SJCRH30 (cell line): ENCODE results near the gene TARM1. TPM values are rescaled to one million over a fixed set of nuclear protein-coding genes. Genes with fewer than 3 reads are reported as not detected.
"Not testable (repeated sequence)": the region's sequence is repeated elsewhere in the genome, so short reads cannot be mapped to it uniquely, and the experiment has no call there.

ENCODE experiments used
- DNase-seq, 2 experiments: peaks; one replicate each; pipeline ENCODE4 v3.0.0-alpha.2; 2015 to 2020
- H3K27ac ChIP-seq: fragments of 250-450 bp; sonication (Bioruptor Pico); 2 replicates; pipeline ENCODE4 v1.5.1; 2020; ENCODE audit warnings: mild to moderate bottlenecking, moderate library complexity
- H3K27me3 ChIP-seq: fragments of 250-450 bp; sonication (Bioruptor Pico); 2 replicates; pipeline ENCODE4 v1.5.1; 2020; ENCODE audit warnings: mild to moderate bottlenecking, moderate library complexity
- H3K36me3 ChIP-seq: fragments of 250-450 bp; sonication (Bioruptor Pico); 2 replicates; pipeline ENCODE4 v1.5.1; 2020; ENCODE audit warnings: mild to moderate bottlenecking, moderate library complexity
- H3K4me1 ChIP-seq: fragments of 250-450 bp; sonication (Bioruptor Pico); 2 replicates; pipeline ENCODE4 v1.5.1; 2020; ENCODE audit warnings: mild to moderate bottlenecking, moderate library complexity
- H3K4me3 ChIP-seq: fragments of 250-450 bp; sonication (Bioruptor Pico); 2 replicates; pipeline ENCODE4 v1.5.1; 2020; ENCODE audit warnings: mild to moderate bottlenecking, moderate library complexity
- H3K9me3 ChIP-seq: fragments of 250-450 bp; sonication (Bioruptor Pico); replicated peaks from 2 replicates; pipeline ENCODE4 v1.5.1; 2020; ENCODE audit warnings: mild to moderate bottlenecking, moderate library complexity
- total RNA-seq: library from RNA; depleted of rRNA; stranded (reverse); fragments of >200 nt; shearing (Covaris generic); gene quantifications from 2 replicates; pipeline ENCODE4 v1.2.3, GENCODE V29; 2014

TARM1 gene
- total RNA-seq, 1 experiment from 2014 or later: not detected

DNA sequence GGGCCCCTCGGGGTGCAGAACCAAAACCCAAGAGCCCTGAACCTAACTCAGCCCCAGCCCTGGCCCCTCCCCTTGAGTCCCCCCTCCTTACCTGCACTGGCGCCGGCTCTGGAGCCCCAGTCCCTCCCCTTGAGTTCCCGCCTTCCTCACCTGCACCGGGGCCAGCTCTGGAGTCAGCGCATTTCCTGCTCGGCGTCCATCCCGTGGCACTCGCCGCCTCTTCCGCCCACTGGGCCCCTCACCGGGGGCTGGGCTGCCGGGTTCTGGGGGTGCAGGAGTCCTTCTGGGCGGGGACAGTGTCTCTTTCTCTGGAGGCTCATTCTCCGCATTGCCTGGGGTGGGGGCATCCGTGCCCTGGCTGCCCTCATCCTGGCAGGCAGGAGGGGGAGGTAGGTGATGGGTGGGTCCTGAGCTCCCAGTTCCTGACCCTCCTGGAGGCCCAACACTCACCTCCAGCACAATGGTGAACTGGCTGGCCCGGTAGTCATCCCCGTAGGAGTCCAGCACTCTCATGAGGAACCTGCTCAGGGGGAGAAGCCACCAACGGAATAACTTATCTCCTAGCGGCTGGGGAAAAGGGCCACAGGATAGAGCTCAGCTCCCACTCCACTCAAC, 26.8 kb upstream of the TARM1 start:
- Histone ChIP-seq H3K9me3 (no peaks in the 10 kb centered on the region), H3K36me3 (peaks cover 15% of the 10 kb centered on the region; the same call in 1 of the 2 replicates), H3K4me3 (no peak overlapping the region), H3K27ac (no peak overlapping the region), H3K27me3 (no peaks in the 10 kb centered on the region), H3K4me1 (no peaks in the 10 kb centered on the region)
- DNase-seq: no peak

DNA sequence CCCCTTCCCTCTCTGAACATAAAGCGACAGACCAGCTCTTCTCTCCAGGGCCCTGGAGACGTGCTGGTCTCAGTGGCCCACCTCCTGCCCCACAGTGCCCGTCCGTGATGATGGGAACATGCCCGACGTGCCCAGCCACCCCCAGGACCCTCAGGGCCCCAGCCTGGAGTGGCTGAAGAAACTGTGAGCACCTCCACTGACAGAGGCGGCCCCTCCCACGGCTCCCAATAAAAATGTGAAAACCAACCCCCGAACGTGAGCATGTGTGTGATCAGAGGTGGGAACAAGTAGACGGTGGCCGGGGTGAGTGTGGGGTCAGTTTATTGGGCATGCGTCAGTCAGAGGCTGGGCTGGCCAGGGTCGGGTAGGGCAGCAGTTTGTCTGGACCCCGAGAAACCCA, 25.6 kb upstream of the TARM1 start:
- Histone ChIP-seq H3K36me3 (peaks cover 15% of the 10 kb centered on the region; the same call in 1 of the 2 replicates), H3K27me3 (no peaks in the 10 kb centered on the region), H3K27ac (no peak overlapping the region), H3K4me1 (no peaks in the 10 kb centered on the region), H3K4me3 (no peak overlapping the region), H3K9me3 (no peaks in the 10 kb centered on the region)
- no peak for DNase-seq

DNA sequence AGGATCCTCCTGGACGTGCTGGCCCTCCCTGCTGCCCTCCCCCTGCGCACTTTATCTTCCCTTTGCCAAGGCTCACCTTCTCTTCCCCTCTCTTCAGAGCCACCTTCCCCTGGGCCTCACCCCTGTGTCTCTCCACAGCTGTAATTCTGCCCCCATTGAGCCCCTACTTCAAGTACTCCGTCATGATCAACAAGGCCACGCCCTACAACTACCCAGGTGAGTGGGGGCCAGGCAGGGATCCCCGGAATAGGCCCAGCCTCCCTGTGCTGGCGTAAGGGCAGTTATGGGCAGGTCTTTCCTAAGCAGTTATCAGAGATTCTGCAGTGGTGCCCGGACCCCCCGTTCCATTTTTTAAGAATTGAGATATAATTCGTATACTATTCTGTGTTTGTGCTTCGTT, 24.6 kb upstream of the TARM1 start:
- H3K4me3 ChIP-seq: no peak overlapping the region
- peaks cover 13% of the 10 kb centered on the region; the same call in 1 of the 2 replicates for H3K36me3 ChIP-seq
- no peaks in the 10 kb centered on the region for H3K4me1 ChIP-seq
- DNase-seq: no peak
- no peaks in the 10 kb centered on the region for H3K9me3 ChIP-seq
- H3K27ac ChIP-seq: no peak overlapping the region
- no peaks in the 10 kb centered on the region for H3K27me3 ChIP-seq

DNA sequence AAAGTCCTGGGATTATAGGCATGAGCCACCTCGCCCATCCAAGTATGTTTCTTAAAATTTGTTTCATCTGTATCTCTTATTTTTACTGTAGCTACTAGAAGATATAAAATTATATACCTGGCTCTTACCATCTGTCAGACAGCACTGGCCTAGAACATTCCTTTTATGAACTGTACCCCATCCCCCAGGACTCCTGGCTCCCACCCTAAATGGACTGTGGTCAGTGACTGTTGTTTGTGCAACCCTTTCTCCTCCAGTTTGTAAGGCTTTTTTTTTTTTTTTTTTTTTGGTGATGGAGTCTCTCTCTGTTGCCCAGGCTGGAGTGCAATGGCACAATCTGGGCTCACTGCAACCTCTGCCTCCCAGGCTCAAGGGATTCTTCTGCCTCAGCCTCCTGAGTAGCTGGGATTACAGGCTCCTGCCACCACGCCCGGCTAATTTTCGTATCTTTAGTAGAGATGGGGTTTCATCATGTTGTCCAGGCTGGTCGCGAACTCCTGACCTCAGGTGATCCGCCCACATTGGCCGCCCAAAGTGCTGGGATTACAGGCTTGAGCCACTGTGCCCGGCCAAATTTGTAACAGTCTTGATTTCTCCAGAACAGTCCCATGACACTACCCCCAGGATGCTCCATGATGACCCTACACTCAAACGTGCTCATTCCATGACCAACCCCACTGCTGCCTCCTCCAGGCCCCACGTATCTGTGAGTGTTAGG, 24.0 kb upstream of the TARM1 start:
- H3K4me3 ChIP-seq: no peak overlapping the region
- H3K9me3 ChIP-seq: no peaks in the 10 kb centered on the region
- no peaks in the 10 kb centered on the region for H3K4me1 ChIP-seq
- no peak overlapping the region for H3K27ac ChIP-seq
- H3K27me3 ChIP-seq: no peaks in the 10 kb centered on the region
- H3K36me3 ChIP-seq: peaks cover 13% of the 10 kb centered on the region; the same call in 1 of the 2 replicates
- DNase-seq: no peak

DNA sequence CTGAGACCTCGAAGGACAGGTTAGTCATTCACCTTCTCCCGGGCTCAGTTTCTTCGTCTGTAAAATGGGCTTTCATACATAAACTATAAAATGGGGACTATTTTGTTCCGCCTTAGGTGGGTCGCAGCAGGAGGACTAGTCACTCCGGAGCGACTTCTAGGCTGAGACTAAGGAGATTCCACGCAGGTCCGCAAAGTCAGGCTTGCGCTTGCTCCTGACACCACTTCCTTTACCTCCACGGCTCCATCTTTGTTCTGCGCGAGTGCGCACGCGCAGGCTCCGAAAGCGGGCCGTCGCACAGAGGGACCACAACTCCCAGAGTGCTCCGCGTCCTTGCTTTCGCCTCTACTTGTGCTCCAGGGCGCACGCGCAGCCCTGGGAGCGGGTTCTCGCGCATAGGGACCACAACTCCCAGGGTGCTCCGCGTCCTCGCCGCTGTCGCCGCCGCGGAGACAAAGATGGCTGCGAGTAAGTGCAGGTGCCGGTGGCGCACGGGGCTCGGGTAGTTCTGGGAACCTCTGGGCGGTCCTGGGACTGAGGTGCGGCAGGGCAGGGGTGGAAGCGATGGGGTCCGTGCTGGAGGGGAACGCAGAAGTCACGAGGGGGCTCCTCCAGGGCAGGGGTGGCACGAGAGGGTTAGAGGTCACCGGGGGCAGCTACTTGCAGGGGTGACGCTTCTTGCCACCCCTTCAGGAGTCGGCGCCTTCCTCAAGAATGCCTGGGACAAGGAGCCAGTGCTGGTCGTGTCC, 21.4 kb upstream of the TARM1 start, which contains the start of gene NDUFA3:
NDUFA3 (plus strand) TSS at position 435 of the 749 bp plus-strand sequence; CDS start at position 459, 24 bp downstream.
- peak within 1 kb of the TSS; percentile 82 for H3K4me3 ChIP-seq

DNA sequence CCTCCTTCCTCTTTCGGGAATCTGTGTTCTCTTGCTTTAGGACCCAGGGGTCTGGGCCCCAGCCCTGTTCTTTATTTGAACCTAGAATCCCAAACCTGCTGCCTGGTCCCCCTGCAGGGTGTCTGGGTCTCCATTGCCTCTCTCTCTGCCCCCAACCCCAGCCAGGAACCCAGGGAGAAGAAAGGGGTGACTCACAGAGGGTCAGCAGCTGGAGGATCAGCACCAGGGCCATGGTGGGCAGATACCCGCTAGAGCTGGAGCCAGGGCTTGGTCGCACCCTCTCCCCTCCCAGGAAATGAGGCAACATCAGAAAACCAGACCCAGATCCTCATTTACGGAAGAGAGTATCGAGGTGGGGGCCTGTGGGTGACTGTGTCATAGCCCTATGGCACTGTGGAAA, 19.4 kb upstream of the TARM1 start, which contains the start of gene OSCAR:
OSCAR (minus strand) TSS at position 243 of the 400 bp plus-strand sequence; CDS start at position 232, 11 bp downstream.
- Histone ChIP-seq H3K36me3 (no peaks in the 10 kb centered on the region), H3K4me3 (no peak within 1 kb of the TSS), H3K9me3 (no peaks in the 10 kb centered on the region), H3K4me1 (no peaks in the 10 kb centered on the region), H3K27ac (no peak within 1 kb of the TSS), H3K27me3 (no peaks in the 10 kb centered on the region)
- DNase-seq: peak in 1 of 2 experiments; percentile 16

More for the DNA sequence above, 21.4 kb upstream of the TARM1 start, which contains the start of gene NDUFA3:
- no peaks in the 10 kb centered on the region; the same call in 1 of the 2 replicates for H3K36me3 ChIP-seq
- H3K27ac ChIP-seq: no peak within 1 kb of the TSS
- H3K27me3 ChIP-seq: no peaks in the 10 kb centered on the region
- H3K4me1 ChIP-seq: no peaks in the 10 kb centered on the region
- peak; percentile 97 to 98 for DNase-seq
- H3K9me3 ChIP-seq: no peaks in the 10 kb centered on the region

DNA sequence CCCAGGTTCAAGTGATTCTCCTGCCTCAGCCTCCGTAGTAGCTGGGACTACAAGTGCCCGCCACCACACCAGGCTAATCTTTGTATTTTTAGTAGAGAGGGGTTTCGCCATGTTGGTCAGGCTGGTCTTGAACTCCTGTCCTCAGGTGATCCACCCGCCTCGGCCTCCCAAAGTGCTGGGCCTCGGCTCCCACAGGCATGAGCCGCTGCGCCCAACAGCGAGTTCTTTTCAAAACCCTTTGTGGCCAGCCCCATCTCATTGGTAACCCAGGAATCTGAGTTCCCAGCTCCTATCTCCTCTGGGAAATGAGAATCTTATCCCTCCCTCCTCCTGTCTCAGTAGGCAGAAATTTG, 18.7 kb upstream of the TARM1 start:
- not testable (repeated sequence) for H3K27ac ChIP-seq, H3K36me3 ChIP-seq, H3K9me3 ChIP-seq, H3K4me1 ChIP-seq, DNase-seq, H3K4me3 ChIP-seq, H3K27me3 ChIP-seq

DNA sequence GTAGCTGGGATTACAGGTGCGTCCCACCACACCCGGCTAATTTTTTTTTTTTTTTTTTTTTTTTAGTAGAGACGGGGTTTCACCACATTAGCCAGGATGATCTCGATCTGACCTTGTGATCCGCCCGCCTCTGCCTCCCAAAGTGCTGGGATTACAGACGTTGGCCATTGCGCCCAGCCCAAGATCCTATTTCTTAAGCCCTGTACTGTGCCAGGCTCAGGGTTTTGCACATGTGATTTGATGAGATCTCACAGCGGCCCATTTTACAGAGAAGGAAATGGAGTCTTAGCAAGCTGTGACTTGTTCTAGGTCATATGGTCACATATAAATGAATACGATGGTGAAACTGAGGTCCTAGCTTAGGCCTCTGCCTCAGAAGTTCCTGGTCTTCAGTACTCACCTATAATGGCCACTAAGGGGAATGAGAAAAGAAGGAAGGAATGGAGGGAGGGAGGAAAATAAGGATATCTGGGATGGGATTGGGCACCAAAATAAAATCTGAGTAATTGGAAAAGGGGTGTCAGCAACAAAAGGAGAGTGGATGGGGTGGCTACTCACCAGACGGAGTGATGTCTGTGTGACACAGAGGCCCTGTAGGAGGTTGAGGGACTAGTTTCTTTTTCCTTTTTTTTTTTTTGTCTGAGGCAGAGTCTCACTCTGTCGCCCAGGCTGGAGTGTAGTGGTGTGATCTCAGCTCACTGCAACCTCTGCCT, 18.2 kb upstream of the TARM1 start:
- Histone ChIP-seq H3K27me3 (no peaks in the 10 kb centered on the region), H3K27ac (no peak overlapping the region), H3K4me1 (no peaks in the 10 kb centered on the region), H3K4me3 (no peak overlapping the region), H3K9me3 (no peaks in the 10 kb centered on the region), H3K36me3 (no peaks in the 10 kb centered on the region)
- no peak for DNase-seq

DNA sequence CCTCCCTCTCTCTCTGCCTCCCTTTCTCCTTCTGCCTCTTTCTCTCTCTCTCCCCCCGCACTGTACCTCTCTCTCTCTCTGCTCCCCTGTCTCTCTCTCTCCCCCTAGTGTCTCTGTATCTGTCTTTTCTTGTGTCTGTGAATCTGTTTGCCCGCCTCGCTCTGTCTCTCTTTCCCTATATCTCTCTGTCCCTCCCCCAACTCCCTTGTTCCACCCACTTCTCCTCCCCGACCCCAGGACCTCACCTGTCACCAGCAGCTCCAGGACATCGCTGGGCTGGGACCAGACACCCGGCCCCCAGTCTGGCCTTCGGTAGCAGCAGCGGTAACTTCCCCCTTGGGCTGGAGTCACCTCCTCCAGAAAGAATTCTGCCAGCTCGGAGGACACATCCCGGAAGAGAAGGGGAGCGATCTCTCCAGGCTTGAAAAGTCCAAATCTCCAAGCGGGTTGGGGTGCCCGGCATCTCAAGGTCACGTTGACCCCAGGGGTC, 15.5 kb upstream of the TARM1 start:
- no peaks in the 10 kb centered on the region for H3K9me3 ChIP-seq
- no peaks in the 10 kb centered on the region for H3K27me3 ChIP-seq
- no peaks in the 10 kb centered on the region for H3K36me3 ChIP-seq
- H3K4me1 ChIP-seq: no peaks in the 10 kb centered on the region
- no peak overlapping the region for H3K4me3 ChIP-seq
- no peak overlapping the region for H3K27ac ChIP-seq
- DNase-seq: no peak

DNA sequence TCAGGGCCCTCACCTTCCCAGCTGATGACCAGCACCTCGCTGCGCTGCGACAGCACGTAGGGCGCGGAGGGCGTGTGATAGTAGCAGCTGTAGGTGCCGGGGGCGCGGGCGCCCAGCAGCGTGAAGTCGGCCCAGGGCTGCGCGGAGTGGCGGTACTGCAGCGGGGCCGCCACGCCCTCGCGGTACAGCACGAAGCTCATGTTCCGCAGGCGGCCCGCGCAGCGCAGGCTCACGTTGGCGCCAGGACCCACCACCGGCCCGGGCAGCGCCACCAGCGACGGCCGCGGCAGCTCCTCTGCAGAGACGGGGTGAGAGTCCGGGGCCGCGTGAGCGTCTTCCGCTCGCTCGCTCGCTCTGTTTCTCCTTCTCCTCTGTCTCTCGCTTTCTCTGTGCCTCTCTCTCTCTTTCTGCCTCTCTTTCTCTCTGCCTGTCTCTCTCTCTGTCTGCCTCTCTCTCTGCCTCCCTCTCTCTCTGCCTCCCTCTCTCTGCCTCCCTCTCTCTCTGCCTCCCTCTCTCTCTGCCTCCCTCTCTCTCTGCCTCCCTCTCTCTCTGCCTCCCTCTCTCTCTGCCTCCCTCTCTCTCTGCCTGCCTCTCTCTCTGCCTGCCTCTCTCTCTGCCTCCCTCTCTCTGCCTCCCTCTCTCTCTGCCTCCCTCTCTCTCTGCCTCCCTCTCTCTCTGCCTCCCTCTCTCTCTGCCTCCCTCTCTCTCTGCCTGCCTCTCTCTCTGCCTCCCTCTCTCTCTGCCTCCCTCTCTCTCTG, 14.9 kb upstream of the TARM1 start:
- H3K4me1 ChIP-seq, H3K36me3 ChIP-seq, H3K27me3 ChIP-seq, H3K4me3 ChIP-seq, H3K9me3 ChIP-seq, DNase-seq, H3K27ac ChIP-seq: not testable (repeated sequence)

DNA sequence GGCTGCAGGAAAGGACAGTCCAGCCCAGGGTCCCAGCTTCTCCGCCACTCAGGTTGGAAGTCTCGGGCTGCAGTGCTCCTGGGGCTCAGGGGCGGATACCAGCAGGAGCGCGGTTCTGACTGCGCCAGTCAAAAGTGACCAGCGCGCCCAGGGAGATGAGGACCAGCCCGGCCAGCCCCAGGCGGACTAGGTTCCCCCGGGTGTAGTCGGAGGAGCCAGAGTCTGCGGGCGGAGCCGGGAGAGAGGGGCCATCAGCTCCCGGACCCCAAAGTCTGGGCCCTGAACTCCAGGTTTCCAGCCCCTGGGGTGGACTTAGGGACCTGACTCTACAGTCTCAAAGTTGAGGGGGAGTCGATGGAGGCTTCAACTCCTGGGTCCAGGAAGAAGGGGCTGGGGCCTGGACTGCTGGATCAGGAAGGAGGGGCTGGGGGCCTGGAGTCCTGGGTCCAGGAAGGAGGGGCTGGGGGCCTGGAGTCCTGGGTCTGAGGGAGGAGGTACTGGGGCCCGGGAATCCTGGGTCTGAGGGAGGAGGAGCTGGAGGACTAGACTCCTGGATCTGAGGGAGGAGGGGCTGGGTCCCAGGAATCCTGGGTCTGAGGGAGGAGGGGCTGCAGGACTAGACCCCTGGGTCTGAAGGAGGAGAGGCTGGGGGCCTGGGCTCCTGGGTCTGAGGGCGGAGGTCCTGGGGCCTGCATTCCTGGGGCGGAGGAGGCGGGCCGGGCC, 14.1 kb upstream of the TARM1 start:
- no peaks in the 10 kb centered on the region for H3K9me3 ChIP-seq
- no peaks in the 10 kb centered on the region for H3K4me1 ChIP-seq
- no peaks in the 10 kb centered on the region for H3K27me3 ChIP-seq
- no peak overlapping the region for H3K4me3 ChIP-seq
- no peak for DNase-seq
- no peaks in the 10 kb centered on the region for H3K36me3 ChIP-seq
- H3K27ac ChIP-seq: no peak overlapping the region

DNA sequence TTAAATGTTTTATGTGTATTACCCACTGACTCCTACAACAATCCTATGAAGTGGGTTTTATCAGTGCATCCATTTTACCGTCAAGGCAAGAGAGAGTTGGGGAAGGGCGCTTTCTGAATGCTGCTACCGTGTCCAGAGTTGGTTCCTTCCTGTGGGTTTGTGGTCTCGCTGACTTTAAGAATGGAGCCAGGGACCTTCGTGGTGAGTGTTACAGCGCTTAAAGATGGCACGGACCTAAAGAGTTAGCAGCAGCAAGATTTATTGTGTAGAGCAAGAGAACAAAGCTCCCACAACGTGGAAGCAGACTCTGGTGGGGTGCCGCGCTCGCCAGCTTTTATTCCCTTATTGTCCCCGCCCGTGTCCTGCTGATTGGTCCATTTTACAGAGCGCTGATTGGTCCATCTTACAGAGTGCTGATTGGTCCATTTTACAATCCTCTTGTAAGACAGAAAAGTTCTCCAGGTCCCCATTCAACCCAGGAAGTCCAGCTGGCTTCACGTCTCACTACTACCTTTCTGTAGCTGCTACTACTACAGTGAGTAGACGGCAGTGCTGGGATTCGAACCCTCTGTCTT, 13.3 kb upstream of the TARM1 start:
- H3K27me3 ChIP-seq: no peaks in the 10 kb centered on the region
- H3K27ac ChIP-seq: no peak overlapping the region
- H3K4me3 ChIP-seq: no peak overlapping the region
- H3K36me3 ChIP-seq: no peaks in the 10 kb centered on the region
- H3K4me1 ChIP-seq: no peaks in the 10 kb centered on the region
- H3K9me3 ChIP-seq: no peaks in the 10 kb centered on the region
- DNase-seq: no peak

DNA sequence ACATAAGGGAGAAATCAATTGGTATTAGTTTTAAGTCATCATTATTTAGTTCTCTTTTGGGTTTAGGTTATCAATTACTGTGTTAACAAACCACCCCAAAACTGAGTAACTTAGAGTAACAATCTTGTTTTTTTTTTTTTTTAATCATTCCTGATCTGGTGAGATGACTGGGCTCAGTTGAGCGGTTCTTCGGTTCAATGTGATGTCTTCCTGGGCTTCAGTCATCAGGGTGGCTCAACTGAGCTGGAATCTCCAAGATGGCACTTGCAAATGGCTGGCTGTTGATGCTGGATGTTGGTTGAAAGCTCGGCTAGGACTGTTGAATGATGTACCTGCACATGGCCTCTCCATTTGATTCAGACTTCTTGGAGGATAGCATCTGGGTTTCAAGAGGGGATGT, 3.2 kb upstream of the TARM1 start:
- Histone ChIP-seq H3K9me3 (no peaks in the 10 kb centered on the region), H3K27me3 (no peaks in the 10 kb centered on the region), H3K27ac (no peak overlapping the region), H3K4me3 (no peak overlapping the region), H3K36me3 (no peaks in the 10 kb centered on the region), H3K4me1 (no peaks in the 10 kb centered on the region)
- no peak for DNase-seq
